ENCODE data around the gene ODAD3.

Gene ODAD3

DNA sequence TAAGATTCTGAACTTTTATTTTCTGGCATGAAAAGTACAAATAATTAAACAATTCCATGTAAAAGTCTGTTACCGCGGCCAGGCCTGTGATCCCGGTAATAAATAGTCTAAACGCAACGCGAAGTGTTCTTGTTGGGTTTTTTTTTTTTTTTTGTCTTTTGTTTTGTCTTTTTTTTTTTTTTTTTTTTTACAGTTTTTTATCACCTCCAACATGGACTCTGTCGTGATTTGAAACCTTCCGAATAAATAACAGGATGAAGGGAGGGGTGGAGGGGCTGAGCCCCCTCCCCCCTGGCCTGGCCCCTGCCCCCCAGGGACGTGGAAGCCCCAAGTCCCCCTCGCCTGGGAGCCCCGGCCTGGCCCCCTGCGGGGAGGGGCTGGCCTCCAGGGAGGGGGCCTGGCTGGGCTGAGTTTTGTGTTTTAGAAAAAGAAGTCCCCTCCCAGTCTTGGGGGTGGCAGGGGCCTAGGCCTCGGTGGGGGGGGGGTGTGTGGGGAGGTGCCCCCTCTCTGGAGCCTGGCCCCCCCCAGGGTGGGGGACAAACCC, 16.5 kb upstream of the ODAD3 start:
- Histone ChIP-seq H3K4me3 (ENCODE audit: low read length in 2 of 2) (no peak overlapping the region), H3K27me3 (ENCODE audit: control insufficient read depth in 2 of 2, insufficient read depth in 2 of 2, low read length in 2 of 2) (no peaks in the 10 kb centered on the region), H3K9ac (ENCODE audit: low read depth in 1 of 2, low read length in 2 of 2) (no peak overlapping the region), H3K4me1 (ENCODE audit: control insufficient read depth in 2 of 2, insufficient read depth in 2 of 2, low read length in 2 of 2) (no peaks in the 10 kb centered on the region), H3K9me3 (ENCODE audit: control insufficient read depth in 2 of 2, low read length in 2 of 2) (no peaks in the 10 kb centered on the region), H3K27ac (ENCODE audit: low read depth in 2 of 2, low read length in 2 of 2) (no peak overlapping the region), H3K36me3 (ENCODE audit: control insufficient read depth in 2 of 2, insufficient read depth in 2 of 2, low read length in 2 of 2) (peaks cover 19 to 28% of the 10 kb centered on the region in 2 donors)

- H3K36me3 ChIP-seq (ENCODE audit: control insufficient read depth in 2 of 2, insufficient read depth in 2 of 2, low read length in 2 of 2) = peaks cover 22 to 31% of the 10 kb centered on the region in 2 donors
Observed at GRCh38 chr19:11450570-11451326, 15.8 kb upstream of the ODAD3 start.

DNA sequence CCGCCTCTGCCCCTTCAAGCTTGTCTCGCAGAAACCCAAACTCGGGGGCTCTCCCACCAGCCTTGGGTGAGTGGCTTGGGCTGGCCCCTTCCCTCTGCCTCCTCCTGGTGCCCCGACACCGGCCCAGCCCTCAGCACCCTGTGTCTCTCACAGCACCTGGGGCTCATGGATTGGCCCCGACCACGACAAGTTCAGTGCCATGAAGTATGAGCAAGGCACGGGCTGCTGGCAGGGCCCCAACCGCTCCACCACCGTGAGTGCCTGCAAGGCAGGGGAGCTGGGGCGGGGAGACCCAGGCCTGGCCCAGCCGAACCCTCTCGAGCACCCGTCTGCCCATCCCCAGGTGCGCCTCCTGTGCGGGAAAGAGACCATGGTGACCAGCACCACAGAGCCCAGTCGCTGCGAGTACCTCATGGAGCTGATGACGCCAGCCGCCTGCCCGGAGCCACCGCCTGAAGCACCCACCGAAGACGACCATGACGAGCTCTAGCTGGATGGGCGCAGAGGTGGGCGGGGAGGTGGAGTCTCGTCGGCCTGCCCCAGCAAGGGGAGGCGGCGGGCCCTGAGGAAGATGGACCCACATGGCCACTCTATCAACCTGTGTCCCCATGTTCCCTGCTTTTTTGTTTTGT, 14.1 kb upstream of the ODAD3 start:
- Histone ChIP-seq H3K4me1 (ENCODE audit: control insufficient read depth in 2 of 2, insufficient read depth in 2 of 2, low read length in 2 of 2) (no peaks in the 10 kb centered on the region), H3K27me3 (ENCODE audit: control insufficient read depth in 2 of 2, insufficient read depth in 2 of 2, low read length in 2 of 2) (no peaks in the 10 kb centered on the region), H3K9ac (ENCODE audit: low read depth in 1 of 2, low read length in 2 of 2) (no peak overlapping the region), H3K27ac (ENCODE audit: low read depth in 2 of 2, low read length in 2 of 2) (no peak overlapping the region), H3K4me3 (ENCODE audit: low read length in 2 of 2) (no peak overlapping the region), H3K9me3 (ENCODE audit: control insufficient read depth in 2 of 2, low read length in 2 of 2) (no peaks in the 10 kb centered on the region), H3K36me3 (ENCODE audit: control insufficient read depth in 2 of 2, insufficient read depth in 2 of 2, low read length in 2 of 2) (peaks cover 39 to 44% of the 10 kb centered on the region in 2 donors)

More at GRCh38 chr19:11450570-11451326, 15.8 kb upstream of the ODAD3 start:
- no peak overlapping the region for H3K27ac ChIP-seq (ENCODE audit: low read depth in 2 of 2, low read length in 2 of 2)
- no peak overlapping the region for H3K9ac ChIP-seq (ENCODE audit: low read depth in 1 of 2, low read length in 2 of 2)
- no peaks in the 10 kb centered on the region for H3K4me1 ChIP-seq (ENCODE audit: control insufficient read depth in 2 of 2, insufficient read depth in 2 of 2, low read length in 2 of 2)
- no peaks in the 10 kb centered on the region for H3K27me3 ChIP-seq (ENCODE audit: control insufficient read depth in 2 of 2, insufficient read depth in 2 of 2, low read length in 2 of 2)
- no peaks in the 10 kb centered on the region for H3K9me3 ChIP-seq (ENCODE audit: control insufficient read depth in 2 of 2, low read length in 2 of 2)
- H3K4me3 ChIP-seq (ENCODE audit: low read length in 2 of 2) = no peak overlapping the region

DNA sequence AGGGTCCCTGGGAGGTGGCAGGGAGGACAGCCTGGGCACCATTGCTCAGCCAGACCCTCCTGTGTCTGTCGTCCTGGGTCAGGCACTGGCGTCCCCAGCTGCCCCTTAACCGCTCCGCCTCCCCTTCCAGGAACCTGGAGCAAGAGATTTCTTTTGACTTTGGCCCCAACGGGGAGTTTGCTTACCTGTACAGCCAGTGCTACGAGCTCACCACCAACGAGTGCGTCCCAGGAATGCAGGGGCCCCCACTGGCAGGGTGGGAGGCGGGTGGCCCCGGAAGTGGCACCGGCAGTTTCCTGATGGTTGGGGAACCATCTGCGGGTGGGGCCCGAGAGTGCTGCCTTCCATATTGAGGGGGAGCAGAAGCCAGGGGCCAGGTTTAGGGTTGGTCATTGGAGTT, 13.5 kb upstream of the ODAD3 start:
- Histone ChIP-seq H3K9ac (ENCODE audit: low read depth in 1 of 2, low read length in 2 of 2) (no peak overlapping the region), H3K27ac (ENCODE audit: low read depth in 2 of 2, low read length in 2 of 2) (no peak overlapping the region), H3K9me3 (ENCODE audit: control insufficient read depth in 2 of 2, low read length in 2 of 2) (no peaks in the 10 kb centered on the region), H3K4me1 (ENCODE audit: control insufficient read depth in 2 of 2, insufficient read depth in 2 of 2, low read length in 2 of 2) (no peaks in the 10 kb centered on the region), H3K27me3 (ENCODE audit: control insufficient read depth in 2 of 2, insufficient read depth in 2 of 2, low read length in 2 of 2) (no peaks in the 10 kb centered on the region), H3K36me3 (ENCODE audit: control insufficient read depth in 2 of 2, insufficient read depth in 2 of 2, low read length in 2 of 2) (peaks cover 39 to 49% of the 10 kb centered on the region in 2 donors), H3K4me3 (ENCODE audit: low read length in 2 of 2) (no peak overlapping the region)

DNA sequence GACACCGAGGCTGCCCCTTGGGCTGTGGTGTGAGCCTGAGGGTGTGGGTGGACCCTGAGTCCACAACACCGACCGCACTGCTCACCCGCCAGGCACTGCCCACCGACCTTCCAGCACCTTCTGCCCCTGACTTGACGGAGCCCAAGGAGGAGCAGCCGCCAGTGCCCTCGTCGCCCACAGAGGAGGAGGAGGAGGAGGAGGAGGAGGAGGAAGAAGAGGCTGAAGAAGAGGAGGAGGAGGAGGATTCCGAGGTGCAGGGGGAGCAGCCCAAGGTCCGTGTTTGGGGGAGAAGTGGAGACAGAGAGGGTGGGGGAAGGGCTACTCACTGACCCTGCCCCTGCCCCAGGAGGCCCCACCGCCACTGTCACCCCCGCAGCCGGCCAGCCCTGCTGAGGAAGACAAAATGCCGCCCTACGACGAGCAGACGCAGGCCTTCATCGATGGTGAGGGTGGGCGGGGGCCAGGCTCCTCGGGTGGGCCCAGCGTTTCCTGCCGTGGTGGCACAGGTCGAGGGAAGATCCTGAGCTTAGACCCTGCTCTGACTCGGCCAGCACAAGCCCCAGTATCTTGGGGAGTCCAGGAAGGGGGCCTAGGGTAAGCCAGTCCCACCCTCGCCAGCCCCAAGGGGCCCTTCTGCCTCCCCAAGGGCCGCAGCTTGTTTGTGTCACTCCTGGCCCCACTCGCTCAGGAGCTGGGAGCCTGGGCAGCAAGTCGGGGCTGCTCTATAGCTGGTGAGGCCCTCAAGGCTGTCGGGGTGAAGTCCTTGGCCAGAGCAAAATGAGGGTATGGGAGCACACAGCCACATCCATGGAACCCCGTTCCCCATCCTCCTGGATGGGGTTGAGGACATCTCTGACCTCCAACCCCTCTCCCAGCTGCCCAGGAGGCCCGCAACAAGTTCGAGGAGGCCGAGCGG, 12.7 kb upstream of the ODAD3 start:
- Histone ChIP-seq H3K9me3 (ENCODE audit: control insufficient read depth in 2 of 2, low read length in 2 of 2) (no peaks in the 10 kb centered on the region), H3K27me3 (ENCODE audit: control insufficient read depth in 2 of 2, insufficient read depth in 2 of 2, low read length in 2 of 2) (no peaks in the 10 kb centered on the region), H3K4me1 (ENCODE audit: control insufficient read depth in 2 of 2, insufficient read depth in 2 of 2, low read length in 2 of 2) (no peaks in the 10 kb centered on the region), H3K36me3 (ENCODE audit: control insufficient read depth in 2 of 2, insufficient read depth in 2 of 2, low read length in 2 of 2) (peaks cover 39 to 49% of the 10 kb centered on the region in 2 donors), H3K27ac (ENCODE audit: low read depth in 2 of 2, low read length in 2 of 2) (no peak overlapping the region), H3K9ac (ENCODE audit: low read depth in 1 of 2, low read length in 2 of 2) (no peak overlapping the region), H3K4me3 (ENCODE audit: low read length in 2 of 2) (no peak overlapping the region)

GRCh38 chr19:11446652-11447301, 11.9 kb upstream of the ODAD3 start:
- peaks cover 46 to 56% of the 10 kb centered on the region in 2 donors for H3K36me3 ChIP-seq (ENCODE audit: control insufficient read depth in 2 of 2, insufficient read depth in 2 of 2, low read length in 2 of 2)

GRCh38 chr19:11446271-11446651, 11.3 kb upstream of the ODAD3 start:
- H3K27ac ChIP-seq (ENCODE audit: low read depth in 2 of 2, low read length in 2 of 2) = no peak overlapping the region
- no peaks in the 10 kb centered on the region for H3K4me1 ChIP-seq (ENCODE audit: control insufficient read depth in 2 of 2, insufficient read depth in 2 of 2, low read length in 2 of 2)
- no peaks in the 10 kb centered on the region for H3K9me3 ChIP-seq (ENCODE audit: control insufficient read depth in 2 of 2, low read length in 2 of 2)
- peaks cover 48 to 61% of the 10 kb centered on the region in 2 donors for H3K36me3 ChIP-seq (ENCODE audit: control insufficient read depth in 2 of 2, insufficient read depth in 2 of 2, low read length in 2 of 2)
- no peak overlapping the region for H3K4me3 ChIP-seq (ENCODE audit: low read length in 2 of 2)
- H3K27me3 ChIP-seq (ENCODE audit: control insufficient read depth in 2 of 2, insufficient read depth in 2 of 2, low read length in 2 of 2) = no peaks in the 10 kb centered on the region
- H3K9ac ChIP-seq (ENCODE audit: low read depth in 1 of 2, low read length in 2 of 2) = no peak overlapping the region

More at GRCh38 chr19:11446652-11447301, 11.9 kb upstream of the ODAD3 start:
- Histone ChIP-seq H3K27ac (ENCODE audit: low read depth in 2 of 2, low read length in 2 of 2) (no peak overlapping the region), H3K4me1 (ENCODE audit: control insufficient read depth in 2 of 2, insufficient read depth in 2 of 2, low read length in 2 of 2) (no peaks in the 10 kb centered on the region), H3K4me3 (ENCODE audit: low read length in 2 of 2) (no peak overlapping the region), H3K9me3 (ENCODE audit: control insufficient read depth in 2 of 2, low read length in 2 of 2) (no peaks in the 10 kb centered on the region), H3K9ac (ENCODE audit: low read depth in 1 of 2, low read length in 2 of 2) (no peak overlapping the region), H3K27me3 (ENCODE audit: control insufficient read depth in 2 of 2, insufficient read depth in 2 of 2, low read length in 2 of 2) (no peaks in the 10 kb centered on the region)

GRCh38 chr19:11445141-11445540, 10.2 kb upstream of the ODAD3 start:
- no peak overlapping the region for H3K4me3 ChIP-seq (ENCODE audit: low read length in 2 of 2)
- no peak overlapping the region for H3K27ac ChIP-seq (ENCODE audit: low read depth in 2 of 2, low read length in 2 of 2)
- no peak overlapping the region for H3K9ac ChIP-seq (ENCODE audit: low read depth in 1 of 2, low read length in 2 of 2)
- no peaks in the 10 kb centered on the region for H3K4me1 ChIP-seq (ENCODE audit: control insufficient read depth in 2 of 2, insufficient read depth in 2 of 2, low read length in 2 of 2)
- H3K36me3 ChIP-seq (ENCODE audit: control insufficient read depth in 2 of 2, insufficient read depth in 2 of 2, low read length in 2 of 2) = peaks cover 48 to 69% of the 10 kb centered on the region in 2 donors
- no peaks in the 10 kb centered on the region for H3K9me3 ChIP-seq (ENCODE audit: control insufficient read depth in 2 of 2, low read length in 2 of 2)
- no peaks in the 10 kb centered on the region for H3K27me3 ChIP-seq (ENCODE audit: control insufficient read depth in 2 of 2, insufficient read depth in 2 of 2, low read length in 2 of 2)

DNA sequence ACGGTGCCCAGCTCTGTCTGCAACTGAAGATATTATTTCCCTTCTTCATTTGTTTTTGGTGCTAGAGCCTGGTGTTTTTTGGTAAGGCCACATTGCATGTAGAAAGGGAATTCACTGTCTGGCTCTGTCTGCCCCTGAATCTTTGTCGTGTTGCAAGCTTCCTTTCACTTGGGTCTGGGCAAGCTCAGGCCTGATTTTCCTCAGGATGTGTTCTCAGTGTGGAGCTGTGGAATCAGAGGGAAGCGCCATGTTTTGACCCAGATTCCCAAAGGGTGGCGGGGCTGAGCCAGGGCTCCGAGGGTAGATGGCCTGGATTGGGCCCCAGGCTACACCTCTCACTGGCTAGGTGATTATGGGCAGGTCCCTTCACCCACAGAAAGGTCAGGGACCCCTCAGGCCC, 9.1 kb upstream of the ODAD3 start:
- Histone ChIP-seq H3K36me3 (ENCODE audit: control insufficient read depth in 2 of 2, insufficient read depth in 2 of 2, low read length in 2 of 2) (peaks cover 47 to 64% of the 10 kb centered on the region in 2 donors), H3K27me3 (ENCODE audit: control insufficient read depth in 2 of 2, insufficient read depth in 2 of 2, low read length in 2 of 2) (no peaks in the 10 kb centered on the region), H3K4me3 (ENCODE audit: low read length in 2 of 2) (no peak overlapping the region), H3K9ac (ENCODE audit: low read depth in 1 of 2, low read length in 2 of 2) (no peak overlapping the region), H3K4me1 (ENCODE audit: control insufficient read depth in 2 of 2, insufficient read depth in 2 of 2, low read length in 2 of 2) (no peaks in the 10 kb centered on the region), H3K9me3 (ENCODE audit: control insufficient read depth in 2 of 2, low read length in 2 of 2) (no peaks in the 10 kb centered on the region), H3K27ac (ENCODE audit: low read depth in 2 of 2, low read length in 2 of 2) (no peak overlapping the region)

Measured in mucosa of rectum (tissue), 2 donors.